ENCODE results near the gene VWA1.
A peak's percentile ranks its signal among the peaks of the same experiment; 100 is the strongest.
"Not testable (repeated sequence)": the region's sequence is repeated elsewhere in the genome, so short reads cannot be mapped to it uniquely, and the experiment has no call there.

VWA1 gene

GRCh38 chr1:1406101-1406820 lies 29.2 kb upstream of the VWA1 start:
- no peak for DNase-seq

DNA sequence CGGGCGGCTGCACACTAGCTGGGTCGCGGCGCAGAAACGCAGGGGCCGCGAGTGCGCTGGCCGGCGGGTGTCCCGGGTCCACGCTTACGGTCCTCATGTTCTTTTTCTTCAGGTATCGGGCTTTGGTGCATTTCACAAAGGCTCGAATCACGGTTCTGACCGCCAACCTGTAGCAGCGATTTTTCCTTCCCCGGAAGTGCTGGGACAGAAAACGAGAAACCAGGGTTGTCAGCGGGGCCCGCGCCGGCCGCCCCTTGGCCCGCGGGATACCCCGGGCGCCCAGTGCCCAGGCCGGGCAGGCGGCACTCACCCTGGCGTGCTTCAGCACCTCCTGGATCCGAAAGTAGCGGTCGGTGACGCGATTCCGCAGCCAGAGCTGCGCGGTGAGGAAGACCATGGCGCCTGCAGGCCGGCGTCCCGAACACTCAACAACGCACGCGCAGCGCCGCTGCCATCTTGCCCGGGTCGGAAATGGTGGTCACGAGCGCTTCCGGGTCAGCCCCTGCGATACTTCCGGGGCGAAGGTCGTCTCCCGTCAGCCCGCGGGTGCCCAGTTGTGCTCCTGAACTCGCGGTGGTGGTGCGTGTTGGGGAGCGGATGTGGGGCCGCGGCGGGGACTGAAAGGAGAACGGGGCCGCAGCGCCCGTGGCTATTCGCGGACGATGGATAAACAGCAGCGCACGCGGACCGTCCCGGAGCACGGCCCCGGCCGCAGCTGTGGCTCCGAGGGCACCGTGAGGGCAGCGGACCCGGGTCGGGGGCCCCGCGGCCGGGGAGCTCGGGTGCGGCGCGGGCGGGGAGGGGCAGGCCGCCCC lies 28.5 kb upstream of the VWA1 start, which contains the start of gene MRPL20:
Gene MRPL20 (minus strand): TSS at position 473 of the 815 bp plus-strand sequence. CDS start 76 bp downstream, at position 397.
- peak; percentile 86 for DNase-seq

DNA sequence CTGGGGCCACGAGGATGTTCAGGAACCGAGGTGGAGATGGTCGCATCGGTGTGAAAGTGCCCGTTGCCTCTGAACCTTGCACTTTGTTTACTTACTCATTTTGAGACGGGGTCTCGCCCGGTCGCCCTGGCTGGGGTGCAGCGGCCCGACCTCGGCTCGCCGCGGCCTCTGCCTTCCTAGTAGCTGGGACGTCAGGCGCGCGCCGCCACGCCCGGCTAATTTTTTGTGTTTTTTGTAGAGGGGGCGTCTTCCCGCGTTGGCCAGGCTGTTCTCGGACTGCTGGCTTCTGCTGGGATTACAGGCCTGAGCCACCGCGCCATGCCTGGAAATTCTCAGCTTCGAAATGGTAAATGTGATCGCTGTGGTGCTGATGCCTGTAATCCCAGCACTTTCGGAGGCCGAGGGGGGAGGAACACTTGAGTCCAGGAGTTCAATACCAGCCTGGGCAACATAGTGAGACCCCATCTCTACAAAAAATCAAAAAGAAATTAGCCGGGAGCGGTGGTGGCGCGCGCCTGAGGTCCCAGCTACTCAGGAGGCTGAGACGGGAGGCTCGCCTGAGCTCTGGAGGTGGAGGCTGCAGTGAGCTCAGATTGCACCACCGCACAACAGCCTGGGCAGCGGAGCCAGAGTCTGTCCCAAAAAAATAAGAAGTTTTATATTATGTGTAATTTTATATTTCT lies 27.7 kb upstream of the VWA1 start:
- DNase-seq: no peak

GRCh38 chr1:1410238-1410637 lies 25.3 kb upstream of the VWA1 start:
- DNase-seq: not testable (repeated sequence)

DNA sequence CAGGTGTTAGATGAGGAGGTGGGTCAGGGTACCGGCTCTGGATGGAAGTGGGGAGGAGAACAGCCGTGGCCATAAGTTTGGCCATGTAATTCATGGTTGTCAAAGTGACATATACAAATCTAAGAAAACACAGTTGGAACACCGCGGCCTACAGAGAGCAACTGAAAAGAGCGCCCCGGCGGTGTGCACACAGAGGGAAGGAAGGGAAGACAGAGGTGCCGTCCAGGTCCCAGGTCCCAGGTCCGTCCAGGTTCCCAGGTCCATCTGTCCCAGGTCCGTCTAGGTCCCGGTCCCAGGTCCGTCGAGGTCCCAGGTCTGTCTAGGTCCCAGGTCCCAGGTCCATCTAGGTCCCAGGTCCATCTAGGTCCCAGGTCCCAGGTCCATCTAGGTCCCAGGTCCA lies 23.9 kb upstream of the VWA1 start:
- no peak for DNase-seq

GRCh38 chr1:1412311-1412902 lies 23.1 kb upstream of the VWA1 start:
- not testable (repeated sequence) for DNase-seq

DNA sequence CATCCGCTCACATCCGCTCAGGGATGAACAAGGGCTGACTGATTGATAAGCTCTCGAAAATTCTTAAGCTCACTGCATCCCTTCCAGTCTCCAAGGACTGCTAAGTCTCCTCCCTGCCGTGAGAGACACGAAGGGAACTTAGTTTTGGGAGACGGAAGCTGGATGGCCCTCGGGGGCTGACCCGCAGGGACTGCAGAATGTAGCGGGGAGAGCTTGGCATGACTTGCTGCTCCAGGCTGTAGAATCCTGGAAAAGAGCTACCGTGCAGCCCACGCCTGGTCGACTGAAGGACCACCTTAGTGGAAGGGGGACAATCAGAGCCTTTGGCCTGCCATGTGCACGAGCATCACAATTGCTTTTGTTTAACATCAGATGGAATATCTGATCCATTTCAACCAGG lies 19.7 kb upstream of the VWA1 start:
- DNase-seq: no peak

DNA sequence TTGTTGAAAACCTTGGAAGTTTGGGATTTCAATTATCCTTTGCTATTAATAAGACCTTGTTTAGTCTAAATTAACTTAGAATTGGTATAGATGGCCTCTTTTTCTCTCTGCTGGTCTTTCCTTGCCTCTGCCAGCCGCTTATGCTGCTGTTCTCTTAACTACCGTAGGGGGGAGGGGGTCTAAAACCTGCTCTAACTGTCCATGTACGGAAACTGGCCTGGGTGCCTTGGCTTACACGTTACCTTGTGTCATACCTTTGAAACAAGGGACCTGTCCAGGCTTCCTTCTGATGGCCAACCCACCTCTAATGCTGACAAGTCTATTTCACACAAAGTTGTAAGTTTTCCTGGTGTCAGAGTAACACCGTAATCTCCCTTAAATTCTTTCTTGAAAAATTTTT lies 18.1 kb upstream of the VWA1 start:
- not testable (repeated sequence) for DNase-seq

- DNase-seq: not testable (repeated sequence)
These were observed 17.5 kb upstream of the VWA1 start for GRCh38 chr1:1417825-1418463.

DNA sequence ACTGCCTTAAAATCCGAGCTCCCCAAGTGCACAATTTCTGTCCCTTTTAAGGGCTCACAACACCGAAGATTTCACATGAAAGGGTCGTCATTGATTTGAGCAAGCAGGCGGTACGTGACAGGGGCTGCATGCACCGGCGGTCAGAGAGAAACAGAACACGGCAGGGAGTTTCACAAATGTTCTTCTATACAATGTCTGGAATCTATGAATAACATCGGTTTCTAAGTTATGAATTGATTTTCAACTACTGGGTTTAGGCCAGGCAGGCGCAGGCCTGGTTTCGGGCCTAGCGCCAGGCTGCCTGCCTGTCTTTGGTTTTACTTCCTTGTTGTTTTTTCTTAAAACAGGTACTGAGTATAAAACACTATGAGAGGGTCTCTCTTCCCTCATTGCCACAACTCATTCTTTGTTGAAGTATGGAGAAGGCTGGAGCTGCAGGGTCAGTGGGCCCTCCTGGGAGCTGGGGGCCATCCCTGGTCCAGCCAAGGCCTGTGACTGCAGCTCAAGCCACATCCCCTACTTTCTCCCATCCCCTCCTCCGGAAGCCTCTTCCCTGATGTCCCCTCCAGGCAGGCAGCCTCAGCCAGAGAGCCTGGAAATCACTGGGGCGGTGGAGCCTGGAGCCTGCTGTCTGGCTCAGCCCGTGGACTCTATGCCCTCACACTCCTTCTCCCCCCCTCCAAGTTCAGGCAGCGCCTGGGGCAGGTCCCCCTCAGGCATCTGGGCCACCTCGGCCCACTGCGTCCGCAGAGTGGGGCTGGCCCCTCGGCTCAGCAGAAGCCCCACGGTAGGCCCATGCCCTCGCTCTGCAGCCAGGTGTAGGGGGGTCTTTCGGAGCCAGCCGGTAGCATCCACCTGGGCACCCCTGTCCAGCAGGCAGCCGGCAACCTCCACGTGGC lies 16.8 kb upstream of the VWA1 start:
- DNase-seq: no peak

- DNase-seq: no peak
These were observed 16.1 kb upstream of the VWA1 start for GRCh38 chr1:1419363-1419812.

DNA sequence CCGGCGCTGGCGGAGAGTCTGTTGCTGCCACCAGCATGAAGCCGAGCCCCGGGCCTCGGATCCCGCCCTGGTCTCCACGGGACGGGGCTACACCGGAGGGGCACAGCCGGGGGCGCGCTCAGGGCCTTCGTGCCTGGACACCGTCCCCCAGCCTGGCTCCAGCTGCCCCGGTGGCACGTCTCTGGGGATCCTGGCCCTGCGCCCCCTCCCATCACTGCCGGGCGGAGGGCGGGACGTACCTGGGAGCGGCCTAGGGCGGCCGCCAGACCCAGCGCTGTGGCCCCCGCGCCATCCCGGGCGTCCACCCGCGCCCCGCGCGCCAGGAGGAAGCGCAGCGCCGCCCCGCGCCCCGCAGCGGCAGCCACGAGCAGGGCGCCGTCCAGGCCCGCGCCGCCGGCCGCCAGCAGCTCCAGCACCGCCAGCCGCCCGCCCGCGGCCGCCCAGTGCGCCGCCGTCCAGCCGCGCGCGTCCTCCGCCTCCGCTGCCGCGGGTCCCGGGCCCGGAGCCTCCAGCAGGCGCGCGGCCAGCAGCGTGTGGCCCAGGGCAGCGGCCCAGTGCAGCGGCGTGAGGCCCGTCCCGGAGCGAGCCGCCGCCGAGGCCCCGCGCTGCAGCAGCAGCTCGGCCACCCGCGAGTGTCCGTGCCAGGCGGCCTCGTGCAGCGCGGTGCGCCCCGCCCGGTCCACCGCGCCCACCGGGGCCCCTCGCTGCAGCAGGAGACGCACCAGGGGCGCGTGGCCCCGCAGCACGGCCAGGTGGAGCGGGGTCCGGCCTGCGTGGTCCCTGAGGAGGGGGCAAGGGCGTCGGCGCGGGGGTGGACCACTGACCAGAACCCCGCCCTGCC lies 15.5 kb upstream of the VWA1 start:
- DNase-seq: no peak

GRCh38 chr1:1420654-1421141 lies 14.8 kb upstream of the VWA1 start:
- DNase-seq: no peak

GRCh38 chr1:1421147-1421906 lies 14.2 kb upstream of the VWA1 start, which contains the start of gene ANKRD65:
Gene ANKRD65, minus strand, starts transcription at chr1:1421276. Its CDS starts 271 bp downstream, at chr1:1421005.
- DNase-seq: peak; percentile 82

GRCh38 chr1:1421907-1422464 lies 13.5 kb upstream of the VWA1 start:
- no peak for DNase-seq

DNA sequence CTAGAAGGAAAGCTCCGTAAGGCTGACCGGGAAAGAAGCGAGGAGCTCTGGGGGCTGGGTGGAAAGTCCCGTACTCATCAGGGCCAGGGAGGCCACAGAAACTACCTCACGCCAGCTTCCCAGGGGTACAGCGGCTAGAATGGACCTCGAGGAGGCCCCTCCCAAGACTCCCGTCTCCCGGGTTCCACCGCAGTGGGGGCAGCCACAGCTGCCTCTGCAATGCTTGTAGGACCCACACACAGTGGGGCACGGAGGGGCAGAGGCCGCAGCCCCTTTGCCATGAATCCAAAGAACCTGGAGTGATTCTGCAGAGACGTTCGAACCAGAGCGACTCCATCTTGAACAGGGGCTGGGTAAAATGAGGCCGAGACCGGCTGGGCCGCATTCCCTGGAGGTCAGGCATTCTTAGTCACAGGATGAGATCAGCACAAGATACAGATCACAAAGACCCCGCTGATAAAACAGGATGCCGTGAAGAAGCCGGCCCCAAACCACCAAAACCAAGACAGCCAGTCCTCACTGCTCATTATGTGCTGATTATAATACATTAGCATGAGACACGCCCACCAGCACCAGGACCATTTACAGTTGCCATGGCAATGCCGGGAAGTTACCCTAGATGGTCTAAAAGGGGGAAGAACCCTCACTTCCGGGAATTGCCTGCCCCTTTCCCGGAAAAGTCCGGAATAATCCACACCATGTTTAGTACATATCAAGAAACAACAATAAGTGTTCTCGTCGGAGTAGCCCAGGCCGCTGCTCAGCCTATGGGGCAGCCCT lies 12.8 kb upstream of the VWA1 start:
- no peak for DNase-seq

GRCh38 chr1:1423245-1423597 lies 12.3 kb upstream of the VWA1 start:
- DNase-seq: no peak

DNA sequence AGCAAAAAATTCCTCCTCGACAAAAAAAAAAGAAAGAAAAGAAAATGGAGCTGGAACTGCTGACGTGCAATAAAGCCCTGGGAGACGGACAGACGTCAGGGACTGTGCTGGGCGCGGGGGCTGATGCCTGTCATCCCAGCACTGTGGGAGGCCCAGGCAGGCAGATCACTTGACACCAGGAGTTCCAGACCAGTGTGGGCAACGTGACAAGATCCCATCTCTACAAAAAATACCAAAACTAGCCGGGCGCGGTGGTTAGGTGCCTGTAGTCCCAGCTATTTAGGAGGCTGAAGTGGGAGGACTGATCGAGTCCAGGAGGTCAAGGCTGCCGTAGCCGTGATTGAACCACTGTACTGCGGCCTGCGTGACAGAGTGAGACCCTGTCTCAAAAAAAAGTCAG lies 10.8 kb upstream of the VWA1 start:
- no peak for DNase-seq

GRCh38 chr1:1425426-1425752 lies 10.1 kb upstream of the VWA1 start:
- no peak for DNase-seq

All from DMS79 (cell line).